T-helper 1 cell treated with Interleukin-12 subunit alpha and Interleukin-12 subunit beta and Interleukin-4 antibody, amounts not matched to agents 30 μg/mL and 1 μg/mL, for 36 hours (primary cell): ENCODE measurements around the gene KCNG2.

ENCODE experiments used
- H3K27ac Mint-ChIP-seq: one replicate; pipeline ENCODE4 v1.8.0; 2021; ENCODE audit warnings: mild to moderate bottlenecking, mixed read lengths
- H3K27me3 Mint-ChIP-seq: one replicate; pipeline ENCODE4 v1.8.0; 2021; ENCODE audit warnings: low read depth, mixed read lengths
- H3K36me3 Mint-ChIP-seq: one replicate; pipeline ENCODE4 v1.8.0; 2021; ENCODE audit warnings: low read depth, mixed read lengths
- H3K4me1 Mint-ChIP-seq: one replicate; pipeline ENCODE4 v1.8.0; 2021; ENCODE audit warnings: low read depth, mixed read lengths
- H3K4me3 Mint-ChIP-seq: one replicate; pipeline ENCODE4 v1.8.0; 2021; ENCODE audit warnings: mild to moderate bottlenecking, moderate library complexity, mixed read lengths
- H3K9me3 Mint-ChIP-seq: one replicate; pipeline ENCODE4 v1.8.0; 2021; ENCODE audit warnings: mixed read lengths

The KCNG2 gene

GRCh38 chr18:79903787-79904356, 106.1 kb downstream of the KCNG2 start:
- Mint-ChIP-seq H3K4me1 (peaks cover 6% of the 10 kb centered on the region), H3K27me3 (no peaks in the 10 kb centered on the region), H3K9me3 (no peaks in the 10 kb centered on the region), H3K27ac (no peak overlapping the region), H3K36me3 (peaks cover 28% of the 10 kb centered on the region), H3K4me3 (no peak overlapping the region)

- H3K27me3 Mint-ChIP-seq = no peaks in the 10 kb centered on the region
- no peaks in the 10 kb centered on the region for H3K9me3 Mint-ChIP-seq
- H3K36me3 Mint-ChIP-seq = peaks cover 33% of the 10 kb centered on the region
- H3K4me1 Mint-ChIP-seq = peaks cover 6% of the 10 kb centered on the region
- no peak overlapping the region for H3K4me3 Mint-ChIP-seq
- no peak overlapping the region for H3K27ac Mint-ChIP-seq
These were observed 106.8 kb downstream of the KCNG2 start for GRCh38 chr18:79904357-79905147.

- Mint-ChIP-seq H3K36me3 (peaks cover 32% of the 10 kb centered on the region), H3K4me1 (peaks cover 6% of the 10 kb centered on the region), H3K4me3 (no peak overlapping the region), H3K9me3 (no peaks in the 10 kb centered on the region), H3K27me3 (no peaks in the 10 kb centered on the region), H3K27ac (no peak overlapping the region)
These were observed 107.7 kb downstream of the KCNG2 start for GRCh38 chr18:79905389-79905911.

- peaks cover 33% of the 10 kb centered on the region for H3K36me3 Mint-ChIP-seq
- H3K27me3 Mint-ChIP-seq = no peaks in the 10 kb centered on the region
- peaks cover 6% of the 10 kb centered on the region for H3K4me1 Mint-ChIP-seq
- peak overlapping the region; percentile 57 for H3K27ac Mint-ChIP-seq
- peak overlapping the region; percentile 39 for H3K4me3 Mint-ChIP-seq
- H3K9me3 Mint-ChIP-seq = no peaks in the 10 kb centered on the region
These were observed 108.3 kb downstream of the KCNG2 start for GRCh38 chr18:79905993-79906392.

- H3K4me3 Mint-ChIP-seq = no peak overlapping the region
- peak overlapping the region; percentile 65 for H3K27ac Mint-ChIP-seq
- H3K27me3 Mint-ChIP-seq = no peaks in the 10 kb centered on the region
- no peaks in the 10 kb centered on the region for H3K9me3 Mint-ChIP-seq
- H3K4me1 Mint-ChIP-seq = peaks cover 6% of the 10 kb centered on the region
- peaks cover 30% of the 10 kb centered on the region for H3K36me3 Mint-ChIP-seq
These were observed 109.0 kb downstream of the KCNG2 start for GRCh38 chr18:79906706-79907105.

- peaks cover 39% of the 10 kb centered on the region for H3K36me3 Mint-ChIP-seq
- no peaks in the 10 kb centered on the region for H3K9me3 Mint-ChIP-seq
- H3K27ac Mint-ChIP-seq = no peak overlapping the region
- H3K27me3 Mint-ChIP-seq = no peaks in the 10 kb centered on the region
- H3K4me1 Mint-ChIP-seq = peaks cover 12% of the 10 kb centered on the region
- no peak overlapping the region for H3K4me3 Mint-ChIP-seq
These were observed 113.0 kb downstream of the KCNG2 start for GRCh38 chr18:79910563-79911343.

GRCh38 chr18:79911344-79912270, 113.9 kb downstream of the KCNG2 start:
- Mint-ChIP-seq H3K36me3 (peaks cover 43% of the 10 kb centered on the region), H3K27me3 (no peaks in the 10 kb centered on the region), H3K27ac (no peak overlapping the region), H3K4me1 (peaks cover 7% of the 10 kb centered on the region), H3K9me3 (peaks cover 4% of the 10 kb centered on the region), H3K4me3 (no peak overlapping the region)

GRCh38 chr18:79912409-79912991, 114.8 kb downstream of the KCNG2 start:
- Mint-ChIP-seq H3K27me3 (no peaks in the 10 kb centered on the region), H3K4me3 (no peak overlapping the region), H3K27ac (no peak overlapping the region), H3K4me1 (peaks cover 7% of the 10 kb centered on the region), H3K36me3 (peaks cover 43% of the 10 kb centered on the region), H3K9me3 (peaks cover 4% of the 10 kb centered on the region)

GRCh38 chr18:79912994-79913831, 115.5 kb downstream of the KCNG2 start:
- Mint-ChIP-seq H3K4me1 (peaks cover 10% of the 10 kb centered on the region), H3K27ac (no peak overlapping the region), H3K9me3 (peaks cover 4% of the 10 kb centered on the region), H3K4me3 (no peak overlapping the region), H3K27me3 (no peaks in the 10 kb centered on the region), H3K36me3 (peaks cover 44% of the 10 kb centered on the region)

- H3K9me3 Mint-ChIP-seq = peaks cover 4% of the 10 kb centered on the region
- no peaks in the 10 kb centered on the region for H3K27me3 Mint-ChIP-seq
- peaks cover 40% of the 10 kb centered on the region for H3K36me3 Mint-ChIP-seq
- no peak overlapping the region for H3K27ac Mint-ChIP-seq
- H3K4me1 Mint-ChIP-seq = peaks cover 10% of the 10 kb centered on the region
- H3K4me3 Mint-ChIP-seq = no peak overlapping the region
These were observed 116.9 kb downstream of the KCNG2 start for GRCh38 chr18:79914614-79915160.

GRCh38 chr18:79915161-79916127, 117.7 kb downstream of the KCNG2 start:
- H3K27ac Mint-ChIP-seq = no peak overlapping the region
- peaks cover 10% of the 10 kb centered on the region for H3K4me1 Mint-ChIP-seq
- H3K36me3 Mint-ChIP-seq = peaks cover 38% of the 10 kb centered on the region
- H3K27me3 Mint-ChIP-seq = no peaks in the 10 kb centered on the region
- no peak overlapping the region for H3K4me3 Mint-ChIP-seq
- peaks cover 4% of the 10 kb centered on the region for H3K9me3 Mint-ChIP-seq

- H3K9me3 Mint-ChIP-seq = peaks cover 4% of the 10 kb centered on the region
- H3K27me3 Mint-ChIP-seq = no peaks in the 10 kb centered on the region
- no peak overlapping the region for H3K27ac Mint-ChIP-seq
- peaks cover 37% of the 10 kb centered on the region for H3K36me3 Mint-ChIP-seq
- H3K4me3 Mint-ChIP-seq = no peak overlapping the region
- H3K4me1 Mint-ChIP-seq = peaks cover 10% of the 10 kb centered on the region
These were observed 118.4 kb downstream of the KCNG2 start for GRCh38 chr18:79916128-79916494.
